Endothelial cell of umbilical vein (primary cell): Measurements from ENCODE around the gene SVOP.

Experiments used
- POLR2A ChIP-seq: IDR thresholded peaks from 2 replicates; pipeline ENCODE4 v1.6.1; 2012; ENCODE audit warnings: low read depth, mild to moderate bottlenecking, control low read depth, low read length
- TF ChIP-seq, protein P1 (sequence below), 2 donors: IDR thresholded peaks; 1 replicate in 1 of 2; 2 replicates in 1 of 2; pipeline ENCODE4 v1.5.1; 2011; ENCODE audit warnings: low read length in 2 of 2, mild to moderate bottlenecking in 2 of 2, moderate library complexity in 2 of 2, control low read depth in 1 of 2, inconsistent platforms in 1 of 2, low read depth in 1 of 2; ENCODE audit not compliant: insufficient read depth in 1 of 2; ENCODE audit errors: extremely low read depth in 1 of 2

DNA sequence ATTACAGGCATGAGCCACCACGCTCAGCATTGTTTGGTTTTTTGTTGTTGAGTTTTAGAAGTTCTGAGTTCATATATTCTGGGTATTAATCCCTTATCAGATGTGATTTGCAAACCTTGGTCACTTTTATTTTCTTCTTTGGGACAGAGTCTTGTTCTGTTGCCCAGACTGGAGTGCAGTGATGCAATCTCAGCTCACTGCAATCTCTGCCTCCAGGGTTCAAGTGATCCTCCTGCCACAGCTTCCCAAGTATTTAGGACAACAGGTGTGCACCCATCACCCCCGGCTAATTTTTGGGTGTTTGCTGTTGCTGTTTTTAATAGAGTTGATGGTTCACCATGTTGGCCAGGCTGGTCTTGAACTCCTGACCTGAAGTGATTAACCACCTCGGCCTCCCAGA, 43.3 kb upstream of the SVOP start:
- no peak for TF ChIP-seq POLR2A
- TF ChIP-seq, protein P1, sequence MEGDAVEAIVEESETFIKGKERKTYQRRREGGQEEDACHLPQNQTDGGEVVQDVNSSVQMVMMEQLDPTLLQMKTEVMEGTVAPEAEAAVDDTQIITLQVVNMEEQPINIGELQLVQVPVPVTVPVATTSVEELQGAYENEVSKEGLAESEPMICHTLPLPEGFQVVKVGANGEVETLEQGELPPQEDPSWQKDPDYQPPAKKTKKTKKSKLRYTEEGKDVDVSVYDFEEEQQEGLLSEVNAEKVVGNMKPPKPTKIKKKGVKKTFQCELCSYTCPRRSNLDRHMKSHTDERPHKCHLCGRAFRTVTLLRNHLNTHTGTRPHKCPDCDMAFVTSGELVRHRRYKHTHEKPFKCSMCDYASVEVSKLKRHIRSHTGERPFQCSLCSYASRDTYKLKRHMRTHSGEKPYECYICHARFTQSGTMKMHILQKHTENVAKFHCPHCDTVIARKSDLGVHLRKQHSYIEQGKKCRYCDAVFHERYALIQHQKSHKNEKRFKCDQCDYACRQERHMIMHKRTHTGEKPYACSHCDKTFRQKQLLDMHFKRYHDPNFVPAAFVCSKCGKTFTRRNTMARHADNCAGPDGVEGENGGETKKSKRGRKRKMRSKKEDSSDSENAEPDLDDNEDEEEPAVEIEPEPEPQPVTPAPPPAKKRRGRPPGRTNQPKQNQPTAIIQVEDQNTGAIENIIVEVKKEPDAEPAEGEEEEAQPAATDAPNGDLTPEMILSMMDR (IDR thresholded peaks at IDR 0.05; ENCODE audit: extremely low read depth in 1 of 2, insufficient read depth in 1 of 2, low read depth in 1 of 2, low read length in 2 of 2): no peak
